Hematopoietic multipotent progenitor cell treated with erythropoietin and hydrocortisone succinate and interleukin-3 and kit ligand, for 17 days (in vitro differentiated cells): ENCODE results near the gene CACNA1G.

Experiments used
- DNase-seq: peaks from one replicate; pipeline ENCODE4 v3.0.0-alpha.2; 2015; ENCODE audit warnings: low spot score

Gene CACNA1G

DNA sequence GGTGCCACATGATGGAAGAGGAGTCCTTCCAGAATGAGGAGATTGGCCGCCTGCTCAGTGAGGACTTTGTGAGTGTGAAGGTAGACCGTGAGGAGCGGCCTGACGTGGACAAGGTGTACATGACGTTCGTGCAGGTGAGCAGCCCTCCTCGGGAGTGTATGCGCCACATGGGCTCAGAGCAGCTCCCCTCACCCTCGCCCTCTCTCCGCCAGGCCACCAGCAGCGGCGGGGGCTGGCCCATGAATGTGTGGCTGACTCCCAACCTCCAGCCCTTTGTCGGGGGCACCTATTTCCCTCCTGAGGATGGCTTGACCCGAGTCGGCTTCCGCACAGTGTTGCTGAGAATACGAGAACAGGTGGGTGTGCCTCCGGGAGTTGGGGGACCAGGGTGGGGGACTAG, 11.7 kb upstream of the CACNA1G start:
- no peak for DNase-seq

- DNase-seq: no peak
Measured at GRCh38 chr17:50549256-50549941, 11.1 kb upstream of the CACNA1G start.

DNA sequence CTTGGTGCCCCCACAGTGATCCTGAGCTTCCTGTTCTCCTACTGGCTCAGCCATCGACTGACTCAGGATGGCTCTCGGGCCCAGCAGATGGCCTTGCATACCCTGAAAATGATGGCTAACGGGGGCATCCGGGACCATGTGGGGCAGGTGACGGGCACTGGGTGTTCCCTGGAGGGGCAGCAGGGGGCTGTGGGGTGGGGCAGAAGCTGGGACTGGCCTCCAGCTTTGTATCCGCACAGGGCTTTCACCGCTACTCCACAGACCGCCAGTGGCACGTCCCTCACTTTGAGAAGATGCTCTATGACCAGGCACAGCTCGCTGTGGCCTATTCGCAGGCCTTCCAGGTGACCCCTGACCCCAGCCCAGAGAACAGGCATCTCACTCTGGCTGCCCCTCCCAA, 10.5 kb upstream of the CACNA1G start:
- DNase-seq: no peak

- no peak for DNase-seq
Measured at GRCh38 chr17:50550661-50551432, 9.7 kb upstream of the CACNA1G start.

DNA sequence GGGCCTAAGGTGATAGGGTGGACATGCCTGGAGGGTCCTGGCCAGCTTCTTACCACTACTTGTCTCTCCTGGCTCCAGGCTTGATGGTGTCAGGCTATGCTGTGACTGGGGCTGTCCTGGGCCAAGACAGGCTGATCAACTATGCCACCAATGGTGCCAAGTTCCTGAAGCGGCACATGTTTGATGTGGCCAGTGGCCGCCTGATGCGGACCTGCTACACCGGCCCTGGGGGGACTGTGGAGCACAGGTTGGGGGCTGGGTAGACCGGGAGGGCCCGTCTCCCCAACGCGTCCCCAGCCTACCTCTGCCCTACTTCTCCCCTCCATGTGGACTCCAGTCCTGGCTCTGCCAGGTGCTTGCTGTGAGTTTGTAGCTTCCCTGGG, 9.1 kb upstream of the CACNA1G start:
- DNase-seq: no peak

DNA sequence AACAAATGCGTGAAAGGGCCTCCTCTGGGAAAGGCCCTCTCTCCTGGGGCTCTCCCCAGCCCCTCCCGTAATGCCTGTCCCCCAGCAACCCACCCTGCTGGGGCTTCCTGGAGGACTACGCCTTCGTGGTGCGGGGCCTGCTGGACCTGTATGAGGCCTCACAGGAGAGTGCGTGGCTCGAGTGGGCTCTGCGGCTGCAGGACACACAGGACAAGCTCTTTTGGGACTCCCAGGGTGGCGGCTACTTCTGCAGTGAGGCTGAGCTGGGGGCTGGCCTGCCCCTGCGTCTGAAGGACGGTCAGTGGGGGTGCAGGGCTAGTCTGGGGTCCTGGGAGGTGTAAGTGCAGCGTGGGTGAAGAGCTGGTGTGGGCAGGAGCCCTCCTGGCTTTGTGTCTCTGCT, 8.6 kb upstream of the CACNA1G start:
- no peak for DNase-seq

DNA sequence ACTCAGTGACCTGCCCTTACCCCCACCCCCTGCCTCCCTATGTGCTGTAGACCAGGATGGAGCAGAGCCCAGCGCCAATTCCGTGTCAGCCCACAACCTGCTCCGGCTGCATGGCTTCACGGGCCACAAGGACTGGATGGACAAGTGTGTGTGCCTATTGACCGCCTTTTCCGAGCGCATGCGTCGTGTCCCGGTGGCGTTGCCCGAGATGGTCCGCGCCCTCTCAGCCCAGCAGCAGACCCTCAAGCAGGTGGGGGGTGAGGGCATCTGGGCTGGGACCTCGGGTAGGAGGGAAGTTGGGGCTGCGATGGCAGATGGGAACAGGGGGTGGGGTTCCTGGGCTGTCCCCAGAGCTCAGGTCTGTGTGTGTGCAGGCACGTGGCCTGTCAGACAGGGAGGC, 6.3 kb upstream of the CACNA1G start:
- no peak for DNase-seq

GRCh38 chr17:50556803-50557202, 3.7 kb upstream of the CACNA1G start:
- DNase-seq: no peak

- no peak for DNase-seq
Measured at GRCh38 chr17:50557630-50558029, 2.9 kb upstream of the CACNA1G start.

- DNase-seq: no peak
Measured at GRCh38 chr17:50558091-50558490, 2.4 kb upstream of the CACNA1G start.

DNA sequence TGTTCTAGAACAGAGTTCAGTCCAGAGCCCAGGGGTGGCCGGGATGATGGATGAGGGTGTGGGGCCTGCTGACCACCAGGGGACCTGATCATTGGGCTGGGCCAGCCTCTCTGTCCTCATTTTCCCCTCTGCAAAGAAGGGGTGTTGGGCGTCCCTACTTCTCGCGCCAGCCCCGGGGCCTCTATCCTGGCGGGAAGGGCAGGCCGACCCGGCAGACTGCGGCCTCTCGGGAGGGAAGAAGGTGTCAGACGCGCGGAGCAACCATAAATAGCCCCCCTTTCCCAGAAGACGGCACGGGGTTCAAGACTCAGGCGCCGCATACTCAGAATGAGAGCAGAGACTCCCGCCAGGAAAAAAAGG, 2.0 kb upstream of the CACNA1G start:
- DNase-seq: no peak

- DNase-seq: no peak
Measured at GRCh38 chr17:50558941-50559614, 1.4 kb upstream of the CACNA1G start.

GRCh38 chr17:50559674-50560184, 786 bp upstream of the CACNA1G start:
- DNase-seq: no peak

DNA sequence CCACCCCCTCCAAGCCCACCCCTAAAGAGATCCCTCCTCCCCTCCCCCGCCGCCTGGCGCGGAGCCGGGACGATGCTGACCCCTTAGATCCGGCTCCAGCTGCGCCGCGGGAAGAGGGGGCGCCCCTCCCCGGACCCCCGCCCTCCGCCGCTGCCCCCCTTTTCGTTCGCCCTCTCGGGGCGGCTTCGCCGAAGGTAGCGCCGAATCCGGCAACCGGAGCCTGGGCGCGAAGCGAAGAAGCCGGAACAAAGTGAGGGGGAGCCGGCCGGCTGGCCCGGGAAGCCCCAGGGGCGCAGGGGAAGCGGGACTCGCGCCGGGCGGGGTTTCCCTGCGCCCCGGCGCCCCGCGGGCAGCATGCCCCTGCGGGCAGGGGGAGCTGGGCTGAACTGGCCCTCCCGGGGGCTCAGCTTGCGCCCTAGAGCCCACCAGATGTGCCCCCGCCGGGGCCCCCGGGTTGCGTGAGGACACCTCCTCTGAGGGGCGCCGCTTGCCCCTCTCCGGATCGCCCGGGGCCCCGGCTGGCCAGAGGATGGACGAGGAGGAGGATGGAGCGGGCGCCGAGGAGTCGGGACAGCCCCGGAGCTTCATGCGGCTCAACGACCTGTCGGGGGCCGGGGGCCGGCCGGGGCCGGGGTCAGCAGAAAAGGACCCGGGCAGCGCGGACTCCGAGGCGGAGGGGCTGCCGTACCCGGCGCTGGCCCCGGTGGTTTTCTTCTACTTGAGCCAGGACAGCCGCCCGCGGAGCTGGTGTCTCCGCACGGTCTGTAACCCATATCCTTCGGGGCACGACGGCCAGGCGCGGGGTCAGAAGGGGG, 623 bp downstream of the CACNA1G start:
- no peak for DNase-seq

DNA sequence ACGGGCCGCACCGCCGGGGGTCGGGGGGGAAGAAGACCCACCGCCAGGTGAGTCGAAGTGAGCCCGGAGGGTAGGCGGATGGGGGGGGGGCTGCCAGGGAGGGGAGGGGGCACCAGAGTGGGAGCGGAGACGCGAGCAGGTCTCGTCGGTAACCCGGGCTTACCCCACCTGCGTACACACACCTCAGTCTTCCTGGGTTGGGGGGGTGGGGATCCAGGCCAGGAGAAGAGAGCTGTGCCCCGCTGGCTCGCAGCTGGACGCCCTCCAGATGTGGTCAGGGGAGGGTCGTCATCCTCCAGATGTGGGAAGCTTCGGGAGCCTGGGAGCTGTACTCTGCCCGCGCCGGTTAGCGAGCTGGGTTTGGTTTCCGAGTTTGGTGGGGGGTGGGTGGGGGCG, 1.2 kb downstream of the CACNA1G start:
- DNase-seq: no peak

DNA sequence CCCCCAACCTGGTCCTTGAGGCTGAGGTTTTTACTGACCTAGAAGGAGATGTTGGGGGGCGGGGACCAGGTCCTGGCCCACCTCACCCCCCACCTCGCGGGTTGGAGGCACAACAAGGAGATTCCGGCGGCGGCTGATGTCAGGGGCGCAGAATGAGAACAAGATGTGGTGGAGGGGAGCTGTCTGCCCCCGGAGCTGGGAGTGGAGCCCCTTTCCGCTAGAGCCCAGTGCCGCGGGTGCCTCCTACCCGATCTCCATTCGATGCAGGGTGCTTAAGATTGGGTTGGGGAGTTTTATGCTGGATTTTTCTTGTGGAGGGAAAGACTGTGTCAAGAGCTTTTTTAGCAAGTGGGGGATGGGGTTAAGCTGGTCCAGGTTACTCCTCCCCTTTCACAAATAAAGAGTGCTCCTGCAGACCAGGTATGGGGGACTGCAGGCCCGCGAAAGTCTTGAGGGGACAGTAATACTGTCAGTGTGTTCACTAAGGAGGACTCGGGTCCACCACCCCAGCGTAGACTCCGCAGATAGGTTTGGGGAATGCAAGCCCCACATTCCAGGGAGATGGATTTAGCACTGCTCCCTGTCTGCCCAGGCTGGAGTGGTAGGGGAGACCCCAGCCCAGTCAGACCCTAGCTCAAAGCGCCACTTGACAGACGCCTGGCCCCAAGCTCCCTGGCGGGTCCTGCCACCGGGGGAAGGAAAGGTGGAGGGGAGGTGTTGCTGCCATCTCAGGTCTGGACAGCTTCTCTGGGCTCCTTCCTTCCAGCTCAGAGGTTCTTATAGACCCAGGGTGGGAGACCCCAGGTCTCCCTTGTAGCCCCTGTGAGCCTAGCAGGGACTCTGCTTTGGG, 2.0 kb downstream of the CACNA1G start:
- DNase-seq: no peak

GRCh38 chr17:50563092-50563511, 2.6 kb downstream of the CACNA1G start:
- DNase-seq: no peak

GRCh38 chr17:50564916-50565315, 4.4 kb downstream of the CACNA1G start:
- DNase-seq: no peak

- DNase-seq: no peak
Measured at GRCh38 chr17:50565402-50566350, 5.2 kb downstream of the CACNA1G start.

GRCh38 chr17:50566886-50567285, 6.4 kb downstream of the CACNA1G start:
- no peak for DNase-seq
